Transverse colon (tissue), 4 donors: ENCODE measurements around the gene ZBTB7A.

Experiments
- POLR2A ChIP-seq: fragments of 450-650 bp; IDR thresholded peaks from one replicate; pipeline ENCODE4 v1.6.1; 2016; ENCODE audit warnings: antibody characterized with exemption, mild to moderate bottlenecking, moderate library complexity
- POLR2AphosphoS5 ChIP-seq, 3 donors: sonication (generic); formaldehyde crosslinking; IDR thresholded peaks; one replicate each; pipeline ENCODE4 v1.6.1; 2016; ENCODE audit warnings: antibody characterized with exemption in 3 of 3
- TF ChIP-seq, protein P1 (sequence below), 5 experiments: fragments of 200-600 bp in 3 of 5; fragments of 450-650 bp in 2 of 5; sonication (generic) in 3 of 5; IDR thresholded peaks; 1 replicate in 2 of 5; 2 replicates in 3 of 5; pipeline ENCODE4 v1.5.1; 2016 to 2017; ENCODE audit warnings: antibody characterized with exemption in 5 of 5, inconsistent platforms in 3 of 5, mild to moderate bottlenecking in 2 of 5, moderate library complexity in 1 of 5

DNA sequence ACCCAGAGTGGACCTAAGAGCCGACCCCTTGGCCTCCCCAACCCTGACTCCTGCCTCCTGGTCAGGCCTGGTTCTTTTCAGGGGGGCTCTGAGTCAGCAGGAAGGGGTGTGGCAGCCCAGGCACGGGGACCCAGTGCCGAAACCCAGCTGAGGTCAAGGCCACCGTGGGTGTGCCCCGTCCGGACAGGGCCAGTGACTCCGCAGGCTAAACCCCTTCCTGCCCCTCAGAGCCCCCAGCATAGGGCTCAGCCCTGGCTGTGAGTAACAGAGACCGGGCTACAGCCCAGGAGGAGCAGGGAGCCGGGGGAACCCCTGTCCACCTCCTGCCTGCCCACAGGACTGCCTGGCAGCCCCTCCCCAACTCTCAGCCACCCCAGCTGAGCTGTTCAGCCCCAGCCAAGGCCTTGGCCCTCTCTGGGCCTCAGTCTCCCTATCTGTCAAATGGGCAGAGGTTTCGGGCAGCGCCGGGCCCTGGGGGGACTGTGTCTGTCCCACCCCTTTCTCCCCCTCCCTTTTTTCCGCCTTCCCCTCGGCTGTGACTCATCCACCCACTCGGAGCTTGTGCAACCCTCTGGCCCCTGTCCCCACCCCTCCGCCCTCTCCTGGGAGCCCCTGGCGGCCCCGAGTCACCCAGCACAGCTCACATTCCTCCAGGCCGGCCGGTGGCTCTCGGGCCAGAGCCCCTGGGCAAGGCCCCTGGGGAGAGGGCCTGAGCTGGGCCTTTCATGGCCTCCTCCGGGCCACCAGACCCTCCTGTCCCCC is 8.6 kb downstream of the ZBTB7A start:
- TF ChIP-seq, protein P1, sequence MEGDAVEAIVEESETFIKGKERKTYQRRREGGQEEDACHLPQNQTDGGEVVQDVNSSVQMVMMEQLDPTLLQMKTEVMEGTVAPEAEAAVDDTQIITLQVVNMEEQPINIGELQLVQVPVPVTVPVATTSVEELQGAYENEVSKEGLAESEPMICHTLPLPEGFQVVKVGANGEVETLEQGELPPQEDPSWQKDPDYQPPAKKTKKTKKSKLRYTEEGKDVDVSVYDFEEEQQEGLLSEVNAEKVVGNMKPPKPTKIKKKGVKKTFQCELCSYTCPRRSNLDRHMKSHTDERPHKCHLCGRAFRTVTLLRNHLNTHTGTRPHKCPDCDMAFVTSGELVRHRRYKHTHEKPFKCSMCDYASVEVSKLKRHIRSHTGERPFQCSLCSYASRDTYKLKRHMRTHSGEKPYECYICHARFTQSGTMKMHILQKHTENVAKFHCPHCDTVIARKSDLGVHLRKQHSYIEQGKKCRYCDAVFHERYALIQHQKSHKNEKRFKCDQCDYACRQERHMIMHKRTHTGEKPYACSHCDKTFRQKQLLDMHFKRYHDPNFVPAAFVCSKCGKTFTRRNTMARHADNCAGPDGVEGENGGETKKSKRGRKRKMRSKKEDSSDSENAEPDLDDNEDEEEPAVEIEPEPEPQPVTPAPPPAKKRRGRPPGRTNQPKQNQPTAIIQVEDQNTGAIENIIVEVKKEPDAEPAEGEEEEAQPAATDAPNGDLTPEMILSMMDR (IDR thresholded peaks at IDR 0.05) = peak in 3 of 5 experiments; percentile 9 to 44 (median 32)
- TF ChIP-seq POLR2AphosphoS5 (IDR thresholded peaks at IDR 0.05) (peak; percentile 63 to 72 (median 68)), POLR2A (peak; percentile 53)
